Dedifferentiated amniotic fluid mesenchymal stem cell (primary cell): ENCODE data around the gene EVA1C.
A peak's percentile ranks its signal among the peaks of the same experiment; 100 is the strongest.
"Not testable (repeated sequence)": the region's sequence is repeated elsewhere in the genome, so short reads cannot be mapped to it uniquely, and the experiment has no call there.

Source experiments
- DNase-seq: peaks from one replicate; pipeline ENCODE4 v3.0.0-alpha.2; 2016; ENCODE audit errors: extremely low spot score

EVA1C gene

GRCh38 chr21:32462564-32462963 is 50.1 kb downstream of the EVA1C start:
- DNase-seq, result not testable (repeated sequence)

DNA sequence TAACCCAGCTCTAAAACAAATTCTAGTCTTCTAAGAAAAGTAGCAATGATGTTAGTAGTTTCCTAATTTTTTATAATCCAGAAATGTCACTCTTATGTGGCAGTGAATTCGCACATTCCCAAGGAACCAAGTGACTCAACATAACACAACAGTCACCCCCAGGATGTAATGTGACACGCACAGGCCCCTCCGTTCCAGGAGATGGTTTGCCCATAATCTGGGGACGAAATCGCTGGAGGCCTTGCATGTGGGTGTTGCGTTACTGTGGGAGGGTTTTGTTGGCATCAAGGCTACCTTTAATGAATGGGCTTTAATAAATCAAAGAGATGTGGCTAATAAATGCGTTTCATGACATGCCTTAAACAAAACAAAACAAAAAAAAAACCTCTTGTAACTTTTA is 50.9 kb downstream of the EVA1C start:
- DNase-seq, result no peak

GRCh38 chr21:32463889-32464300 is 51.4 kb downstream of the EVA1C start:
- DNase-seq, result peak; percentile 69

GRCh38 chr21:32467291-32467690 is 54.8 kb downstream of the EVA1C start:
- no peak for DNase-seq

DNA sequence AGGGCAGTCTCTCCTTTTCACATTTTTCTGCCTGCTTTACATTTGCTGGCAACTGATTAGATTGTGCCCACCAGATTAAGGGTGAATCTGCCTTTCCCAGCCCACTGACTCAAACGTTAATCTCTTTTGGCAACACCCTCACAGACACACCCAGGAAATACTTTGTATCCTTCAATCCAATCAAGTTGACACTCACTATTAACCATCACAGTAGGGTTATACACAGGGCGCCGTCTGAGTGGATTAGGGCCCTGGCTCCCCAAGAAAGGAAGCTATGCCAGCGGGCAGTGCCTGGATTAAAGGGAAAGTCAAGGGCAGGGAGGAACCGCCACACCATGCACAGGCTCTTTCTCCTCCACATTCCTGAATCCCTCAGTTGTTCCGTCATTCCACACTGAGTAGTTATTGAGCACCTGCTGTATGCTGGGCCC is 56.2 kb downstream of the EVA1C start:
- no peak for DNase-seq

DNA sequence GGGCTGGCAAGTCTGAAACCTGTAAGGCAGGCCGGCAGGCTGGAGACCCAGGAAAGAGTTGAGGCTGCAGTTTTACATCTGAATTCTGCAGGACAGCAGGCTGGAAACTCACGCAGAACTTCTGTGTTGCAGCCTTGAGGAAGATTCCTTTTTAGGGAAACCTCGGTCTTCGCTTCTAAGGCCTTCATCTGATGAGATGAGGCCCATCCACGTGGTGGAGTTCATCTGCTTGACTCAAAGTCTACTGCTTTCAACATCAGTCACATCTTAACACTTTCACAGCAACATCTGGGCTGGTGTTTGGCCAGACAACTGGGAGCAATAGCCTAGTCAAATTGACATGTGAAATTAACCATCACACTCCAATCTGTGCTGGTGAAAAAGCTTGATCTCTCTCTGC is 57.1 kb downstream of the EVA1C start:
- no peak for DNase-seq

GRCh38 chr21:32470206-32470605 is 57.7 kb downstream of the EVA1C start:
- no peak for DNase-seq

DNA sequence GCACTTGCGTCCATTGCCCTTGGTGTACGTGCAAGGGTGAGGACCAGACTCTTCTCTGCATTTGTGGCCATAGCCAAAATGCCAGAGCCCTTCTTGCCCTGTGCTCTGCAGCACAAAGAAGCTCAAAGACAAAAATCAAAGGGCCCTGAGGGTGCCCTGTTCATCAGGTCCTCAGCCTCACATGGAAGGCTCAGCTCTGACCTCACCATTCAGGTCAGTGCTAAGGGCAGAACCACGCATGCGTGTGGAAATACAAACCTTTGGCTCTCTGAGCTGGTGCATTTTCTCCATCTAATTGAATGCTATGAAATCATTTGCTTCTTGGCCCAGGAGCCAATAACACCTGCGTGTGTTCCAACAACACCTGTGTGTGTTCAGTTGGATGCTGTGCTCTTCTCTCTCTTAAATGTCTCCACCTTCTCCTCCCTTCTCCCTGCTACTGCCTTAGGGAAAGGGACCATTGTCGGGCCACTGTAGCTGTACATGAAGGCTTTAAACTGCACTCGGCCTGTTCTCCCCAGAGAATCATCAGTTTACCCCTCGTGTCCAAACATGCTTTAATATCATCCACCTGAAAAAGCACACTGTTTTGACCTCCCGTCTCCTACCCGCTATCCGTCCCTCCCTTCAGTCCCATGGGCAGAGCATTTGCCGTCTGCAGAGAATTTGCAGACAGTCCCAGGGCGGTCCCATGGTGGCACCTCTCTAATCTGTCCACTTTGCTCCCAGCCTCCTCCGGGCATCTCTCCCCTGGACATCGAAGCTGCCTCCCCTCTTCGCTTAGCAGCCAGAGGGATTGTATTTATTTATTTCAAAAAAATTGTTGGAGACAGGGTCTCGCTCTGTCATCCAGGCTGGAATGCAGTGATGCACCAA is 60.6 kb downstream of the EVA1C start:
- DNase-seq, result no peak

DNA sequence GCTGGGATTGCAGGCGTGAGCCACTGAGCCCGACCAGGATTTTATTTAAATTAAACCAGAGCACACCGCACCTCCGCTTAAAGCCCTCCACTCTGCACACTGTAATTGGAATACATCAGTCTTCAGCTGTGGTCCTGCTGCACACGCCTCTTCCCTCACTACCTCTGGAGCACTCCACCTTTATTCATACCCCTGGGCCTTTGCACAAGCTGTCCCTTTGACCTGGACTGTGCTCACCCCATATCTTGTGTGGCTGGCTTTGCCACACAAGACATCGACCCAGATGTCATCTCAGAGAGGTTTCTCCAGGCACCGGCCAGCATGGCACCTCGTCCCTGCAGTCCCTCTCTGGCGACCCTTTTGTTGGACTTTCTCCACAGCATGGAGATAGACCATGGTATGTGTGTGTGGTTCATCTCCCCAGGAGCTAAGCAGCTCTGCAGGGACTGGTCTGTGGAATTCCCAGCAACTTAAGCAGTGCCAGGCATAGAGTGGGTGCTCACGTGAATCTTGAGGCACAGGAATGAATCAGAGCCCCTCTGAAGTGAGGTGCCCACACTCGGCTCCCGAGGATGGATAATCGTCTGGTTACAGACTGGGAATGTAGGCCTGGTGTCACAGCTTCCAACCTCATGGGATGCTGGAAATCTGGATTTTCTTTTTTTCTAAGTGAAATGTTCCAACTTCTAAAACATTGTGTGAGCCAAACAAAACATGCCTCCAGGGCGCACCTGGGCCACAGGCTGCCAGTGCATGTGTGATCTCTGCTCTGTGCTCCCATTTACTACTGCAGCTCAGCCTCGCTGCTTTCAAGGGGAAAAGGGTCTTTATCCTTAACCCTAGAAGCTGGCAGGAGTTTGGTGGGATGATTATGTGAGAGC is 61.9 kb downstream of the EVA1C start:
- no peak for DNase-seq

GRCh38 chr21:32475162-32475812 is 62.8 kb downstream of the EVA1C start:
- no peak for DNase-seq

DNA sequence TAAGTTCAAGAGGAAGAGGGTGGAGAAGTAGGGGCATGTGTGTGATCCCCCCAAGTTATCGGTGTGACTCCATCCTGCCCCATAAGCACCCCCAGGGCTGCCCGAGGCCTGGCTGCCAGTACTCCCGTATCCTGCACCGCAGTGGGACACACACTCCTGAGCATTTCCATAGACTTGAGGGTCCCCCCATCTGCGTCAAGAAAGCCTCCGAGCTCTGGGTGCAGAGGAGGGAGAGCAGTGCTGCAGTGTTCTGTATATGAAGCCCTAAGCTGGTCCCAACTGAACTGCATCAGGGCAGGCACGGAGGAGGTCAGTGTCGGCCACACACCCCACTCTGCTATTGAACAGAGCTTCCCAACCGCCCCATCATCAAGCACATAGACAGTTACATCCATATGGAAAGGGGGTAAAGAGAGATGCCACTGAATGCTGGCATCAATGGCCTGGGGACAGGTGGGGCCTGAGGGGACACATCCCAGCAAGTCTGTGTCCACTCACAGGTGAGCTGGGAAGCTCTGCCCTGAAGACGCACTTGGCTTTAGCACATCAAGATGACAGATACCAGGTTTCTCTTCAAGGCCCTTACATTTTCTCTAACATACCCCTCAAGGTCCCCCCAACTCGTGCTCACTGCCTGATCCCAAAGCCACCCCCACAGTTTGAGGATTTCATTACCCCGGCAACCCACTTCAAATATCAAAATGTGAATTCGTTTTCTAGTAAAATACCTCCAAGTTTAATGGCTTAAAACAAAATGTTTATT is 64.3 kb downstream of the EVA1C start:
- no peak for DNase-seq

DNA sequence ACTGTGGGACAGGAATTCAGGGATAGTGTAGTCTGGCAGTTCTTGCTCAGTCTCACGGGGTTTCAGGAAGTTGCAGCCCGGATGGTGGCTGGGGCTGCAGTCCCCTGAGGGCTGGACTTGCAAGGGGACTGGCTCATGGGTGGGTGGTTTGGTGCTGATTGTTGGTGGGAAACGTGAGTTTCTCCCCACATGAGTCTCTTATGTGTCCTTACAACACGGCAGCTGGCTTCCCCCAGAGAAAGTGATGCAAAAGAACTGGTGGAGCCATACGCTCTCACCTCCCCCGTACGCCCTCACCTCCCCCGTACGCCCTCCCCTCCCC is 64.9 kb downstream of the EVA1C start:
- DNase-seq, result no peak

DNA sequence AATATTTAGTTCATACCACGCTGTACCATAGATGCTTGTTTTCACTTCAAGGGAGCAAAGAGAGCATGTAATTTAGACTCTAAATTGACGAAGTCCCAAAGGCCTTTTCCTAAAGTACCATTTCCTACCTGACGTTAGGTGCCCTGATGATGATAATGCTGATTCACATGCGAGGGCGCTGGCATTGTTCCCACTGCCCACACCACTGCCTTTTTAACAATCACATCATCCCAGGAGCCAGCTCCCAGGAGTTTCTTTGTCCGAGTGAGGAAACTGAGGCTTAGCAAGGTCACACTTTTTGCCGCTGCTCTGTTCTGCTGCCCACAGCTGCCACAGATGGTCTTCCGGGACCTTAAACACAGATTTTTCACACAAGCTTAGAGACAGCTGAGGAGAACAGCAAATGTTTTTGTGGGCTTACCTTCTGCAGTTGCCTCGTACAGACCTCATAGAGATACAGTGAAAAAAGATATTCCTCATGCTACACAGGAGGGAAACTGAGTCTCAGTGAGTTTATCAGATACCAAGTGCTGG is 69.4 kb downstream of the EVA1C start:
- DNase-seq, result no peak

DNA sequence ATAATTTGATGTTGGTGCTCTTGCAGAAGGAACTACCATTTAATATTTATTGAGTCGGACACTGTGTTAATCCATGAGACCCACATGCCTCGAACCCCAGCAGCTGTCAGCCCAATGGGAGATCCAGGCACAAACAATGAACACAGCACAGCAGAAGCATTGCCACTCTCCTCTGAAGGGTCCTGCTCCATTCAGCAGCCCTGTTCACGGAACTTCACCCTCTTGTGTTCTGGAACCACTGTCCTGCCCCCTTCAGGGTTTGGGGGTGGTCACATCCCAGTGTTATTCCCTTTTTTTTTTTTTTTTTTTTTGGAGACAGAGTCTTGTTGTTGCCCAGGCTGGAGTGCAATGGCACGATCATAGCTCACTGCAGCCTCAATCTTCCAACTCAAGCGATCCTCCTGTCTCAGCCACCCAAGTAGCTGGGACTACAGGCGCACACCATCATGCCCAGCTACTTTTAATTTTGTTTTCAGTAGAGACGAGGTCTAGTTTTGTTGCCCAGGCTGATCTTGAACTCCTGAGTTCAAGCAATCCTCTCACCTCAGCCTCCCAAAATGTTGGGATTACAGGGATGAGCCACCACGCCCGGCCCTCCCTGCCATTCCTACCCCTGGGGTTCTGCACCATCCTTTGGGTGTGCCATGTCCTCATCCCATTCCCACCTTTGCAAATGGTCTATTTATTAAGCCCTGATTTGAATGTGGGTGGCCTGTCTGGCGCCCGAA is 70.2 kb downstream of the EVA1C start:
- DNase-seq, result no peak

DNA sequence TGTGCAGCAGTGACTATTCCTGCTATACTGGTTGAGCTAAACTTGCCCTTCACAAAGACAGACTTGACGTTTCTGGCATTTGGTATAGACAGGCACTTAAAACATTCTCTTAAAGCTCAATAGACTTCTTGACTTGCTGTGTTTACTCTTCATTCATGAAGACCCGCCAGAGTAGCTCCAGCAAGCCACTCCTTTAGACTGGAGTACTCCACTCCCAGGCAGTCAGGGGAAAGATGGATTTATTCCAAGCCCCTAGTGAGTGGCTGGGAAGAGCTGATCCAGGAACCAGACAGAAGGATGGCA is 70.7 kb downstream of the EVA1C start:
- no peak for DNase-seq

- DNase-seq, result no peak
Observed at GRCh38 chr21:32484706-32485380, 72.3 kb downstream of the EVA1C start.

DNA sequence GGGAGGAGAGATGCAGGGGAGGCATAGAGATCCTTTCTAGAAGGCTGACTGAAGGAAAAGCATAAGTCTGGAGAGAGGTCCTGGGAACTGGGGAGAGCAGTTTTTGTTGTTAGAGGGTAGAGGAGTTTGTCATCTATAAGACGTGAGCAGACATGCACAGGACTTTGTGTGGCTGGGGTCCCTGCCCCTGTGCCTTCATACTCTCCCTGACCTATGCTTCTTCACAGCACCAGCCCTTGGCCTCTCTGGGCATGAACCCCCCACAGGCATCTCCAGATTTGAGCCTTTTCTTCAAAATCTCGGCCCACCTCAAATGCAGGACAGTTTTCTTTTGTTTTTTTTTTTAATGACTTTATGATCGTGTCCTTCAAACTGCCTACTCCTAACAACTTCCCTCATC is 79.9 kb downstream of the EVA1C start:
- DNase-seq, result no peak

DNA sequence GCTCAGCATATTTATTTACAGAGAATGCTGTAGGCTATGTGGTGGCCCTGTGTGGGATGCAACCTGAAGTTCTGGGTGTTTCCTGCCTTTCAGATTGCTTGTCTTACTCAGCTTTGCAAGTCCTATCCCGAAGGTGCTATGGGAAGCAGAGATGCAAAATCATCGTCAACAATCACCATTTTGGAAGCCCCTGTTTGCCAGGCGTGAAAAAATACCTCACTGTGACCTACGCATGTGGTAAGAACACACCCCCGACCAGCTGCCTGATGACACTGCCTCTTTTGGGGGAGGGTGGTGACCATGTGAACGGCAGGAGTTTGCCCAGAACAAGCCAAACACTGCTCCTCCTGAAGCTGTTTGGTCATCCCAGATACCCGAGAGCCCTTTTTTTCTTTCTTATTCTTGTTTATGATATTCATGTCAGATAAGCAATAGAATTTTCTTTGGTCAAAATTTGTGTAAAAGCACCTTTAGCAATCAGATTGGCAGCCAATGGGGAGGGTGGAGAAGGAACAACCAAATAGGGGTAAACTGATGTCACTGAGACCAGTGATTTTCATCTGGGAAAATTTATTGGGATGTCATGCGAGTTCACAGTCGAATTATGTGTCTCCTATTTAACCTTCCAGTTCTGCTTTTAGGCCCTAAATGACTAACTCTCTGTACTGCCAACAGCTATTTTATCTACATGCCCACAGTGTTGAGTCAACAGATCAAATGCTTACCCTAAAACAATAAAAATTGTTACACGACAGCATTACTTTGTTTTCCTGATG is 82.6 kb downstream of the EVA1C start:
- peak; percentile 69 for DNase-seq

DNA sequence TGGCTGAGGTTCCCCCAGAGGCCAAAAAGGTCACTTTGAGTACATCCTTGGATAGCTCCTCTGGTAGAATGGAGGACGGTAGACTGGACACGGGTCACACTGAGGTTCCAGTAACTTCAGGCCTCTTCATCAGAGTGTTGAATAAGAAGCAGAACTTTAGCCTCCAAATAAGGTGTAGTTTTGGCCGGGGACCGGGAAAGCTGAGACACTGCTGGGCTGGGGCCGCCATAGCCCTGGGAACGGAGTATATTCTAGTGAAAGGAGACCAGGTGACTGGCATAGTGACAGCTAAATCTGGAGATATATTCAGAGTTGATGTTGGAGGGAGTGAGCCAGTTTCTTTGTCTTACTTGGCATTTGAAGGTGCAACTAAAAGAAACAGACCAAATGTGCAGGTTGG is 84.1 kb downstream of the EVA1C start:
- DNase-seq, result no peak
